ENCODE results near the gene LRRIQ1. TPM values are rescaled to one million over a fixed set of nuclear protein-coding genes. Genes with fewer than 3 reads are reported as not detected.
"Not testable (repeated sequence)": the region's sequence is repeated elsewhere in the genome, so short reads cannot be mapped to it uniquely, and the experiment has no call there.

LRRIQ1 gene
- total RNA-seq, 1 donor = 0.52 TPM

DNA sequence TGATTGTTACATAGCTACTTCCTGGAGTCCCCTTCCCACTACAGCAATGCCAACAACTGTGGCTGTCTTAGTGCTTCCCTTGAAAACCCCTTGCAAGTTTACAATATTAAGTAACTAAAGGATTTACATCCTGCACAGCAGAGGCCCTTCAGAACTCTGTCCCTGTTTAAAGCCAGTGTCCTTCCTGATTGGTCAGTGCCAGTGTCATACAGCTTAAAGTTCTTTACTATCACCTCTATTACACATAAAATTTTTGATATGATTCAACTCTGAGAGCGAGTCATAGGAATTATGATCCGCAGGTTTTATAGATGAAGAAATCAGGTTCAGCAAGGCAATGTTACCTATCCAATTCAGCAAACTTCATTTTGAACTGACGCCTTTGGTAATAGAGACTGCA lies 152.5 kb downstream of the LRRIQ1 start:
- Histone ChIP-seq H3K4me1 (ENCODE audit: insufficient read depth, low read length) (no peaks in the 10 kb centered on the region), H3K9me3 (ENCODE audit: low read depth, low read length) (peaks cover 4% of the 10 kb centered on the region)

DNA sequence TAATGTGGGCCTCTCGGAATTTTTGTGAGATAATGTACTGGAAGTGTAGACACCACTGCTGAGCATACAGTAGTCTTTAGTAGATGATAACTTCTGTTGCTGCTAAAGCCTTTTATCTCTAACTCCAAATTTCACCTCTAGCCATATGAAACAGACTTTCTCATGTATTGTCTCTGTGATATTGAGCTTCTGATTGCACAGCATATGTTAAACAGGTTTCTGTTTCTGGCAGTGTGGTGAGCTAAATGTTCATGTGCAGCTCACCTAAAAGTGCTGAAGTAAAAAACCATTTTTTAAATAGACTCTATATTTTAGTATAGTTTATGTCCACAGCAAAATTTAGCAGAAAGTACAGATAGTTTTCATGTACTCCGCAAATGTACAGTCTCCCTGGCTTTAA lies 154.6 kb downstream of the LRRIQ1 start:
- no peak overlapping the region for H3K4me3 ChIP-seq (ENCODE audit: low read length)
- no peaks in the 10 kb centered on the region for H3K4me1 ChIP-seq (ENCODE audit: insufficient read depth, low read length)
- peaks cover 4% of the 10 kb centered on the region for H3K9me3 ChIP-seq (ENCODE audit: low read depth, low read length)
- H3K27me3 ChIP-seq (ENCODE audit: insufficient read depth, low read length) = no peaks in the 10 kb centered on the region

More for the DNA sequence above, 152.5 kb downstream of the LRRIQ1 start:
- Histone ChIP-seq H3K27me3 (ENCODE audit: insufficient read depth, low read length) (no peaks in the 10 kb centered on the region), H3K4me3 (ENCODE audit: low read length) (no peak overlapping the region)

DNA sequence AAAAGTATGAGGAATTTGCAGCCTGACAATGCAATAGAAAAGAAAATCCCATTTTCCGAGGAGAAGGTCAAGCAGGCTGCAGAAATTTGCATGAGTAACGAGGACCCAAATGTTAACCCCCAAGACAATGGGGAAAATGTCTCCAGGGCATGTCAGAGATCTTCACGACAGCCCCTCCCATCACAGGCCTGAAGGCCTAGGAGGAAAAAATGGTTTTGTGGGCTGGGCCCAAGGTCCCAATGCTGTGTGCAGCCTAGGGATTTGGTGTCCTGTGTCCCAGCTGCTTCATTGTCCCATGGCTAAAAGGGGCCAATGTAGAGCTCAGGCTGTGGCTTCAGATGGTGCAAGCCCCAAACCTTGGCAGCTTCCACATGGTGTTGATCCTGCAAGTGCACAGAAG lies 167.7 kb downstream of the LRRIQ1 start:
- H3K9me3 ChIP-seq (ENCODE audit: low read depth, low read length); H3K4me1 ChIP-seq (ENCODE audit: insufficient read depth, low read length); H3K27me3 ChIP-seq (ENCODE audit: insufficient read depth, low read length); H3K4me3 ChIP-seq (ENCODE audit: low read length): not testable (repeated sequence)

DNA sequence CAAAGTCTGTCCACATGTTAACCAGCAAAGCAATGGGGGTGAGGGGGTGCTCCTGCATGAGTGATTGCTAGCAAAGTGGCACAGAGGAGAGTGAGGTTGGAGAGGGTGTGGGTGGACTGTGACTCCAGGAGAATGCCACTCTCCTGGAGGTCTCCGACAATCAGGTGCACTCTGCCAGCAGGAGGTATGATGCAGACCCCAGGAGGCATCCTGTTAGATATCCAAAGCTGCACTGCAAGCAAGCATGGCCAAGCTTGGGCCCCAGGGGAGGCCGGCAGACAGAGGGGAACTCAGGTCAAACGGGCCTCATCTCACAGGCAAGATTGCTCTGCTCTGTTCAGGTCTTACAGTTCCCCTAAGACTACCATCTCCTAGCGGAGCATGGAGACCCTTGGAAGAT lies 170.4 kb downstream of the LRRIQ1 start:
- no peaks in the 10 kb centered on the region for H3K27me3 ChIP-seq (ENCODE audit: insufficient read depth, low read length)
- H3K4me3 ChIP-seq (ENCODE audit: low read length) = no peak overlapping the region
- peaks cover 5% of the 10 kb centered on the region for H3K9me3 ChIP-seq (ENCODE audit: low read depth, low read length)
- H3K4me1 ChIP-seq (ENCODE audit: insufficient read depth, low read length) = no peaks in the 10 kb centered on the region

DNA sequence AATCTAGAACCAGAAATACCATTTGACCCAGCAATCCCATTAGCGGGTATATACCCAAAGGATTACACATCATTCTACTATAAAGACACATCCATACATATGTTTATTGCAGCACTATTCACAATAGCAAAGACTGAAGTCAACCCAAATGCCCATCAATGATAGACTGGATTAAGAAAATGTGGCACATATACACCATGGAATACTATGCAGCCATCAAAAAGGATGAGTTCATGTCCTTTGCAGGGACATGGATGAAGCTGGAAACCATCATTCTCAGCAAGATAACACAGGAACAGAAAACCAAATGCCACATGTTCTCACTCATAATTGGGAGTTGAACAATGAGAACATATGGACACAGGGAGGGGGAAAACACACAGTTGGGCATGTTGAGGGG lies 188.2 kb downstream of the LRRIQ1 start:
- not testable (repeated sequence) for H3K9me3 ChIP-seq (ENCODE audit: low read depth, low read length); H3K4me1 ChIP-seq (ENCODE audit: insufficient read depth, low read length); H3K4me3 ChIP-seq (ENCODE audit: low read length); H3K27me3 ChIP-seq (ENCODE audit: insufficient read depth, low read length)

DNA sequence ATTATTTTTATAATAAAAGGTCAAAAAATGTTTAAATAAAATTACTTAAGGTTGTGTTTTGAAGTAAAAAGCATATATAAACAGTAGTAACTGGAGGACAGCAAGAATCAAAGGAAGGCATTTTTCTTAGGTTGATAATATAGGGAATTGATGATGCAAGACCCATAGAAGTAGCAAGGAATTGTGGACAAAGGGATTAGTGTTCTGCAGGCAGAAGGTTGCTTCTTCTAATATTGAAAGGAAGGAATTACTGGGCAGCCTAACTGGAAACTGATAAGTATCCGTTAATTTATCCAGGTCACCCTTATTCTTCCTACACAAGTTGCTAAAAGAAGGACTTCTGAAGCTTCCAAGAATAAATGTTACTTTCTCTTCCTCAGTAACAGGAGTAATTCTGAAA lies 189.3 kb downstream of the LRRIQ1 start:
- H3K27me3 ChIP-seq (ENCODE audit: insufficient read depth, low read length) = no peaks in the 10 kb centered on the region
- H3K4me3 ChIP-seq (ENCODE audit: low read length) = no peak overlapping the region
- H3K9me3 ChIP-seq (ENCODE audit: low read depth, low read length) = no peaks in the 10 kb centered on the region

DNA sequence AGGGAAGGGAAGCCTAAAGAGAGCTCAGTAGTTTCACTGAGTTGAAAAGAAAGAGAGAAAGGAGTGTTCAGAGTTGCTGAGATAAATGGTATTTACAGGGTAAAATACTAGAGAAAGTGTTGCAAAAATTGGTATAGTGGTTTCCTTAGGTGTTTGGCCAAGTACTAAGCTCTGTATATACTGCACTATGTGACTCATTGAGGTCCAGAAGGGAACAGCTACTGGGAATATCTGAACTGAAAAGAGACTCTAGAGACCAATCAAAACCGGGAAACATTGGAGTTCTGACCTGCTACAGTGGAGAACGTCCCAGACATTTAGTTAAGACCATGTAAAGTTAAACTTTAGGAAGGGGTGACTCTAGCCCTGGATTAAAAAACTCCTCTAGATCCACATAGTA lies 201.2 kb downstream of the LRRIQ1 start:
- H3K27me3 ChIP-seq (ENCODE audit: insufficient read depth, low read length) = no peaks in the 10 kb centered on the region
- no peaks in the 10 kb centered on the region for H3K9me3 ChIP-seq (ENCODE audit: low read depth, low read length)
- no peak overlapping the region for H3K4me3 ChIP-seq (ENCODE audit: low read length)
- H3K4me1 ChIP-seq (ENCODE audit: insufficient read depth, low read length) = no peaks in the 10 kb centered on the region

More for the DNA sequence above, 189.3 kb downstream of the LRRIQ1 start:
- no peaks in the 10 kb centered on the region for H3K4me1 ChIP-seq (ENCODE audit: insufficient read depth, low read length)

DNA sequence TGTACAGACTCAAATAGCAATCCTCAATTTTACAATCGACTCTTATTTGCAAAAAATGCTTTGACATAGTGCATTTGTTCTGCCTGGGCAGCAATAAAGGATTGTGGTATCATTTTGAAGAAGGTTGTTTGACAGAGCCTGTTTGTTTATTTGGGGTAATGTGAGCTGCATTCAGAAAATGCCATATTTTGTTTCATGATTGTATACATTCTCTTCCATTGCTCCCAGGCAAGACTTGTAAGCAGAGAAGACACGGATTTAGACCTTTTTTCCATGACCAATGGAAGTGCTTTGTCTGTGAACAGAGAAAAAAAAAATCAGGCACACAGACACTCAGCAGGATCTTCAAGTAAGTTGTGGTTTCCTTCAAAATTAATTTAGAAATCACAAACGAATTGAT lies 208.4 kb downstream of the LRRIQ1 start:
- no peaks in the 10 kb centered on the region for H3K4me1 ChIP-seq (ENCODE audit: insufficient read depth, low read length)
- H3K27me3 ChIP-seq (ENCODE audit: insufficient read depth, low read length) = no peaks in the 10 kb centered on the region
- no peak overlapping the region for H3K4me3 ChIP-seq (ENCODE audit: low read length)
- no peaks in the 10 kb centered on the region for H3K9me3 ChIP-seq (ENCODE audit: low read depth, low read length)

DNA sequence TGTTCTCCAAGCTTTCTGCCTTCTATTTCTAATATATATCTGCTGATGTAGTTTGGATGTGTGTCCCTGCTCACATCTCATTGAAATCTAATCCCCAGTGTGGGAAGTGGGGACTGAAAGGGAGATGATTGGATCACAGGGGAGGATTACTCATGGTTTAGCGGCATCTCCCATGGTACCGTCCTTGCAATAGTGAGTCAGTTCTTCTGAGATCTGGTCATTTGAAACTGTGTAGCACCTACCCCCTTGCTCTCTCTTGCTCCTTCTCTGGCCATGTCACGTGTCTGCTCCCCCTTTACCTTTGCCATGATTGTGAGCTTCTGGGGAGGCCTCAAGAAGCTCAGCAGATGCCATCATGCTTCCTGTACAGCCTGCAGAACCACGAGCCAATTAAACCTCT lies 217.7 kb downstream of the LRRIQ1 start:
- no peaks in the 10 kb centered on the region for H3K9me3 ChIP-seq (ENCODE audit: low read depth, low read length)
- no peak overlapping the region for H3K4me3 ChIP-seq (ENCODE audit: low read length)
- H3K27me3 ChIP-seq (ENCODE audit: insufficient read depth, low read length) = no peaks in the 10 kb centered on the region
- H3K4me1 ChIP-seq (ENCODE audit: insufficient read depth, low read length) = no peaks in the 10 kb centered on the region

DNA sequence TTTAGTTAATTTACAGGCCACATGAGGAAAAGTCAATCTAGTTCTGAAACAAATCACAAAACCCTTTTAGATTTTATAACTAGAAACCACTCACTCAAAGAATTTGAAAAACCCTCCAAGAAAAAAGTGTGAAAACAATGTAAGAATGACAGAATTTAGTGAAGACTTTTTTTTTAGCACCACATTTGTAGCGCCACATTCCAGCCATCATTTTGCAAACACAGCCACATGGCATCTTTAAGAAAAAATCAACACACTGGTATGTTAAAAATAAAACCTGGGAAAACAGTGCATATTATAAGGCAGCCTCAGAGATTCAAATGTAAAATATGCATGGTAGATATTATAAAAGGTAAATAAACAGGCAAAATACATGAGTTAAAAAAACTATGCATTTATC lies 221.5 kb downstream of the LRRIQ1 start:
- Histone ChIP-seq H3K4me3 (ENCODE audit: low read length) (no peak overlapping the region), H3K4me1 (ENCODE audit: insufficient read depth, low read length) (no peaks in the 10 kb centered on the region), H3K27me3 (ENCODE audit: insufficient read depth, low read length) (no peaks in the 10 kb centered on the region), H3K9me3 (ENCODE audit: low read depth, low read length) (no peaks in the 10 kb centered on the region)

DNA sequence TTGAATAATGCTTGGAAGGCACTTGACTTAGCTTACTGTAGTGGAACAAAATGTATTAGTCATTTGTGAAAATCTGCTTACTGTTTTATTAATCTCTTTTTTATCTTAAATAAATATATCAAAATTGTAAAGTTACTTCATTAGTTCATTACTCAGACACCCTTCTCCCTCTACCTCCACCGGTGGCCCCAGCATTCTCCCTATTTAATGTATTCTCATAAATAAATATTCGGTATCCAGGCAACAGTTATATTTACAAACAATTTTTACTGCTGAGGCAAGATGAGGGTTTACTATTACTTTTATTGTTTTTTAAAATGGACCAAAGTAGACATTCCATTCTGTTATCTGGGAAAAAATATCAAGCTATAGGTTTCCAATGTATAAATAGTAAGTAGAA lies 224.3 kb downstream of the LRRIQ1 start:
- H3K9me3 ChIP-seq (ENCODE audit: low read depth, low read length) = no peaks in the 10 kb centered on the region
- H3K4me3 ChIP-seq (ENCODE audit: low read length) = no peak overlapping the region
- no peaks in the 10 kb centered on the region for H3K4me1 ChIP-seq (ENCODE audit: insufficient read depth, low read length)
- H3K27me3 ChIP-seq (ENCODE audit: insufficient read depth, low read length) = no peaks in the 10 kb centered on the region

DNA sequence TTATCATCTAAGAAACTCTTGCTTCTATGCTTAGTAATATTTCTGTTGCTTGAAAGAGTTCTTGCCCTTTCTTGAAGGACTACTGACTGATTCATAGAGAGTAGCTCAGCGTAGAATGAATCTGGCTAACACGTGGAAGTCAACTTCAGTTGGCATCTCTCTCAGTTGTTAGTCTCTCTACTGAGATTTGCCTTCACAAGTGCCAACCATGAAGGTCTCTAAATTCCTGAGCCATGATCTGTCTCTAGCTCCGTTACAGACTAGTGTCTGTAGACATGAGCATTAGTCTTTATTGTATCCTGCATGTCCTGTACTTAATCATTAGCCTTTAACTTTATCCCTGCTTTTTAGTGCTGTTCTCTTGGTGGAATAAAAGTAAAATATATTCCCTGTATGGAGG lies 224.7 kb downstream of the LRRIQ1 start:
- H3K9me3 ChIP-seq (ENCODE audit: low read depth, low read length) = no peaks in the 10 kb centered on the region
- no peak overlapping the region for H3K4me3 ChIP-seq (ENCODE audit: low read length)
- H3K4me1 ChIP-seq (ENCODE audit: insufficient read depth, low read length) = no peaks in the 10 kb centered on the region
- no peaks in the 10 kb centered on the region for H3K27me3 ChIP-seq (ENCODE audit: insufficient read depth, low read length)

DNA sequence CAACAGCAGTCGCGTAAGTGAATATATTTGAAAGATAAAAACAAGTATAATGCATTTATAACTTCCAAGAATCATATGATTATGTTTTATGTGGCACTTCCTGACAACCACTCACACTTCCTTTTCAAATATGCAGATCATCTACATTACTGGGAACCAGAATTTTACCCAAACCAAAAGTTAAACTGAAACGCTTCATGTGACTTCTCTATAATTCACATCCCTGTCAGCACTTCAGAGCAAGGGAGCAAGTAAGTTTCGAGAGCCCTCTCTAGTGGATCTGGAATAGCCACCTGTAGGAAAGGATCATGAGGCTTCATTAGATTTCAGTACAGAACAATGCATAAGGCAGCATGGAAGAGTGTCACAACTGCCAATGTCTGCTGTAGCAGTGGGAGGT lies 230.2 kb downstream of the LRRIQ1 start:
- Histone ChIP-seq H3K4me1 (ENCODE audit: insufficient read depth, low read length) (no peaks in the 10 kb centered on the region), H3K27me3 (ENCODE audit: insufficient read depth, low read length) (no peaks in the 10 kb centered on the region), H3K9me3 (ENCODE audit: low read depth, low read length) (no peaks in the 10 kb centered on the region), H3K4me3 (ENCODE audit: low read length) (no peak overlapping the region)

DNA sequence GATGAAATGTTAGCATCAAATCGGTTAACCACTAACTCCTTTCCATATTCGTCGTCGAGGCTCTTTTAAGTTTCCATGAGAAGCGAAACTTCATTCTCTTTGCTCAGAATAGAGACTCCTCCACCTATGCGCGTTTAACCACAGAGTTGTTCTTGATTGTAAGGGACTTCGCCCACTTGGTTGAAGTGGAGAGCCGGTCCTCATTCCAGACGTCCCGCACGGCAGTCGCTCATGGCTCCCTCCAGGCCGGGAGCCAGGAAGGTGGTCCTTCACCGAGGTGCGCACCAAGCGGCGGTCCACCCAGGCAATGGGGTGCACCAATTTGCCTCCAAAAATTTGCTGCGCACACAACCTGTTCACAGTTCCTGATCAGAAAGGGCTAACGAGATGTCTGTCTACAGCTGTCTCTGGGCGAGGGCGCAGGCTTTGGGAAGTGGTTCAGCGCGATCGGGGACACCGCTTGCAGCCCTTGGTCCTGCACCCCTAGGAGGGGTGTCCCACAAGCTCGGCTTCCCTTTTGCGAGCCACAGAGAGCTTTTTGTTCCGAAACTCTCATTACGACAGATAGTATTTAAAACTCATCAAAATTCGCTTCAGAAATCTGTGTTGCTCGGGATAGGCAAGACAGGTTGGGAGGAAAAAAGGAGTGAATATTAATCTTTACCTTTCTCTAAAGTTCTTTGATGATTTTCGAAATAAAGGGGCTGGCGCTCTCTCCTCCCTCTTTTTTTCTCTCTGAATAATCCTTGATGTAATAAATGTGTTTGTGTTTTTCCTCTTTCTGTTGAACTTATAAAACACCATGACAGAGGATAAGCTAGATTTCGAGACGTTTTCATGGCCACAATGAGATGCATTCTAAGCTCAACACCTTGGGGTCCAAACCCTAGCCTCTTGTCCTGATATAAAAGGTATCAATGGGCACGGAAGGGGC lies 237.5 kb downstream of the LRRIQ1 start:
- H3K4me3 ChIP-seq (ENCODE audit: low read length) = no peak overlapping the region
- H3K4me1 ChIP-seq (ENCODE audit: insufficient read depth, low read length) = no peaks in the 10 kb centered on the region
- no peaks in the 10 kb centered on the region for H3K9me3 ChIP-seq (ENCODE audit: low read depth, low read length)
- H3K27me3 ChIP-seq (ENCODE audit: insufficient read depth, low read length) = peaks cover 65% of the 10 kb centered on the region

DNA sequence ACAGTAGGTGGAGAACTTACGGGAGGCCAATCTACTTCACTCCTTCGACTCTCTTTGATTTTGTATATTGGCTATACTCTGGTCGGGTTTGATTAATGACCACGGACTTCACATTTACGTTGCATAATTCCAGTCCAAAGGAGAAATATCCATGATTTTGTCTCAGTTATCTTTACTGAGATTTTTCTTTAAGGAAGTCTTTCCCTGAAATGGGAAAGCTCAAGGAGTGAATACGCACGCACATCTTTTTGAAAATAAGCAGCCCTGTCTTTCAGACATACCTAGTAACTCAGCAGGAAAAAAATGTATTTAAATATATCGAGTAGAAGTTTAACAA lies 238.1 kb downstream of the LRRIQ1 start:
- H3K9me3 ChIP-seq (ENCODE audit: low read depth, low read length) = no peaks in the 10 kb centered on the region
- H3K4me1 ChIP-seq (ENCODE audit: insufficient read depth, low read length) = no peaks in the 10 kb centered on the region
- peaks cover 72% of the 10 kb centered on the region for H3K27me3 ChIP-seq (ENCODE audit: insufficient read depth, low read length)
- no peak overlapping the region for H3K4me3 ChIP-seq (ENCODE audit: low read length)

DNA sequence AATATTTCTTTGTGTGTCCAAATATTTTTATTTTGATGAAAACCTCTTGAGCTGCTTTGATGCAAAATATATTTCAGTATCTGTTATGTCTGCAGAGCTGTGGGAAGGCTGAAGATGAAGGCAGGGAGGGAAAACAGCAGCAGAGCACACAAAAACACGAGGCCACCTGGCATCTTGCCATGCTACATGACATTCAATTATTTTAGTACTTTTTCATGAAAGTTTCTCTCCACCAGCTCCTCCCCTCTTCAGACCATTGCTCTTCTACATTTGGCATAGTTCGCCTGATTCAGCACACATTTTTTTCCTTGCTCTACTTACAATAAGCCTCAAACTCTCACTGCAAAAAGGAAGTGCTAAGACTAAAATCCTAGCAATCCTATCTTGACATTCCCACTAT lies 239.2 kb downstream of the LRRIQ1 start:
- Histone ChIP-seq H3K9me3 (ENCODE audit: low read depth, low read length) (no peaks in the 10 kb centered on the region), H3K4me3 (ENCODE audit: low read length) (no peak overlapping the region), H3K4me1 (ENCODE audit: insufficient read depth, low read length) (peaks cover 5% of the 10 kb centered on the region), H3K27me3 (ENCODE audit: insufficient read depth, low read length) (peaks cover 81% of the 10 kb centered on the region)
